GM12873 (cell line): ENCODE results near the gene PDX1.

Experiments
- TF ChIP-seq, protein P1 (sequence below): IDR thresholded peaks from 2 replicates; pipeline ENCODE4 v1.5.1; 2012; ENCODE audit warnings: low read depth, mild to moderate bottlenecking, moderate library complexity, low read length, control low read depth; ENCODE audit not compliant: insufficient read depth; ENCODE audit errors: missing control alignments

PDX1 gene

GRCh38 chr13:27919934-27920676 is at the start of gene PDX1:
TSS of gene PDX1 (plus strand) at chr13:27920000. CDS start at chr13:27920139, 139 bp downstream.
- TF ChIP-seq, protein P1, sequence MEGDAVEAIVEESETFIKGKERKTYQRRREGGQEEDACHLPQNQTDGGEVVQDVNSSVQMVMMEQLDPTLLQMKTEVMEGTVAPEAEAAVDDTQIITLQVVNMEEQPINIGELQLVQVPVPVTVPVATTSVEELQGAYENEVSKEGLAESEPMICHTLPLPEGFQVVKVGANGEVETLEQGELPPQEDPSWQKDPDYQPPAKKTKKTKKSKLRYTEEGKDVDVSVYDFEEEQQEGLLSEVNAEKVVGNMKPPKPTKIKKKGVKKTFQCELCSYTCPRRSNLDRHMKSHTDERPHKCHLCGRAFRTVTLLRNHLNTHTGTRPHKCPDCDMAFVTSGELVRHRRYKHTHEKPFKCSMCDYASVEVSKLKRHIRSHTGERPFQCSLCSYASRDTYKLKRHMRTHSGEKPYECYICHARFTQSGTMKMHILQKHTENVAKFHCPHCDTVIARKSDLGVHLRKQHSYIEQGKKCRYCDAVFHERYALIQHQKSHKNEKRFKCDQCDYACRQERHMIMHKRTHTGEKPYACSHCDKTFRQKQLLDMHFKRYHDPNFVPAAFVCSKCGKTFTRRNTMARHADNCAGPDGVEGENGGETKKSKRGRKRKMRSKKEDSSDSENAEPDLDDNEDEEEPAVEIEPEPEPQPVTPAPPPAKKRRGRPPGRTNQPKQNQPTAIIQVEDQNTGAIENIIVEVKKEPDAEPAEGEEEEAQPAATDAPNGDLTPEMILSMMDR, result no peak

GRCh38 chr13:27878274-27878673 is 41.5 kb upstream of the PDX1 start:
- TF ChIP-seq, protein P1, result no peak

- TF ChIP-seq, protein P1, result no peak
Measured at GRCh38 chr13:27889471-27889870, 30.3 kb upstream of the PDX1 start.

GRCh38 chr13:27896726-27897125 is 23.1 kb upstream of the PDX1 start:
- TF ChIP-seq, protein P1, result no peak

DNA sequence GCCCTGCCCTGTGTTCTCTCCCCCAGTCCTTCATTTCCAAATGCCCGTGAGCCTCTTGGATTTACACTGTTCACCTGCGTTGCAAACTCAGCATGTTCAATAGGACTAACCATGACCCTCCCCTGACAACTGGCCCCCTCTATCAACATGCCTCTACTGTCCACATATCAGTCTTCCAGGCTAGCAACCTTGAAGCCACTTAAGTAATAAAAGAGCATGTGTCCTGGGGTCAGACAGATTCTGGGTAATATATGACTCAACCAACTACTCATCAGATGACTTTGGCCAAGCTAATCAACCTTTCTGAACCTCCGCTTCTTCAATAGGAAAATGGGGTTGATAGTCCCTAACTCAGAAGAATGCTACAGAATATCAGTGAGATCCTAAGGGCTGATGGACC is 15.1 kb upstream of the PDX1 start:
- TF ChIP-seq, protein P1, result no peak

DNA sequence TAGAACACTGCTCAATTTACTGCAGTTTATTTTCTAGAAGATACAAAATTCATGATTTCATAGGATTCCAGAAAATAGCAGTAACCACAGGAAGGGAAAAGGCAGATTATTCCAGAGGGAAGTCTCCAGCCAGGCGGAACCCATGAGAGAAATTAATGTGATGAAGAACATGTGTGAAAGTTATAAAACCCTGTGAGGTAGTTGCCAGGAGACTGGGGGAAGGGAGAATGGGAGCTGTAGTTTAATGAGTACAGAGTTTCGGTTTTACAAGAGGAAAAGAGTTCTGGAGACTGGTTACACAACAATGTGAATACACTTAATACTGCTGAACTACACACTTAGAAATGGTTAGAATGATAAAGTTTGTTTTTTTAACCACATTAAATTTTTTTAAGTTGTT is 14.2 kb upstream of the PDX1 start:
- TF ChIP-seq, protein P1, result no peak

DNA sequence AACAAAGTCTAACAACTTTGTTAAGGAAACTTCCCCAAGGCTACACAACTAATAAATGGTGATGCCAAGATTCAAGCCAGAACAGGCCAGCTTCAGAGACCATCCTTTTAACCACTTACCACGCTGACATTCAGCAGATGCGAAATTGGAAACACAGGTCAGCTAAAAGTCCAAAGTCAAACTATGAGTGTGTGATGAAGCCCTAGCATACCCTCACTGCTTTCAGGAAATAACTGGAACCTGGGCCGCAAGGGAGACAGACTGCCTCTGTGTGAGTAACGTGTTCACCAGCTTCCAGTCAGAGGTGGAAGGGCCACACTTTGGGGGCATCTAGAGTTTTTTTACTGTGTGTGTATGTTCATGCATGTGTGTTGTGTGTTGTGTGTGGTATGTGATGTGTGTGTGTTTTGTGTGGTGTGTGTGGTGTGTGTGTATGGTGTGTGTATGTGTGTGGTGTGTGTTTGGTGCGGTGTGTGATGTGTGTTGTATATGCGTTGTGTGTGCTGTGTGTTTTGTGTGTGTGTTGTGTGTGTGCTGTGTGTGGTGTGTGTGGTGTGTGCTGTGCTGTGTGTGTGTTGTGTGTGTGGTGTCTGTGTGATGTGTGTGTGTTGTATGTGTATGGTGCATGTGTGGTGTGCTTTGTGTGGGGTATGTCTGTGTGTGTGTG is 12.5 kb upstream of the PDX1 start:
- TF ChIP-seq, protein P1, result no peak
